NB4 (cell line): ENCODE results near the gene LRRC55.
A peak's percentile ranks its signal among the peaks of the same experiment; 100 is the strongest.

Experiments used
- DNase-seq: peaks from one replicate; pipeline ENCODE4 v3.0.0; 2010; ENCODE audit warnings: low read depth
- H3K4me3 ChIP-seq: one replicate; pipeline ENCODE4 v1.5.1; 2011; ENCODE audit warnings: mild to moderate bottlenecking, low read depth, low read length, moderate library complexity
- MYC ChIP-seq: IDR thresholded peaks from 2 replicates; pipeline ENCODE4 v1.6.1; 2011; ENCODE audit warnings: low read depth, low read length
- POLR2A ChIP-seq: IDR thresholded peaks from 2 replicates; pipeline ENCODE4 v1.6.1; 2011; ENCODE audit warnings: mild to moderate bottlenecking; ENCODE audit not compliant: insufficient read length; ENCODE audit errors: extremely low read depth
- TF ChIP-seq, protein P1 (sequence below): IDR thresholded peaks from one replicate; pipeline ENCODE4 v1.5.1; 2012; ENCODE audit warnings: low read depth, low read length
- TF ChIP-seq, protein P2 (sequence below): IDR thresholded peaks from 2 replicates; pipeline ENCODE4 v1.6.1; 2011; ENCODE audit warnings: low read depth, low read length

LRRC55 gene

DNA sequence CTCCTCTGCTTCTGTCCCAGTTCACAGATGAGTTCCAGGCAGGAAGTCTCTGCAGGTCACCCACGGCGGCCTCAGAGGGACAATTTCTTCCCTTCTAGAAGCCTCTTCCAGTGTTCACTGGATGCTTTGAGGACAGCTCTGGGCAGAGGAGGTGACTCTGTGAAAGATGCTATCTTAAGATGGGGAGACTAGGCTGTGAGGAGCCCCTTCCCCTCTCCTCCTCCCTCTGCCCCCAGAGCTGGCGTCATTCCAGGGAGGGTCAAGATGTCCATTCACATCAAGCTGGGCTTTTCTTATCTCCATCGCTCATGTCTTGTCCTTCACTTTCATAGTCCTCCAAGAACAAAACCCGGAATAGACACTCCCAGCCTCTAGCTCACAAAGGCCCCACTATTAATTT, 51.9 kb downstream of the LRRC55 start:
- DNase-seq, result no peak
- H3K4me3 ChIP-seq, result no peak overlapping the region
- TF ChIP-seq, protein P1, sequence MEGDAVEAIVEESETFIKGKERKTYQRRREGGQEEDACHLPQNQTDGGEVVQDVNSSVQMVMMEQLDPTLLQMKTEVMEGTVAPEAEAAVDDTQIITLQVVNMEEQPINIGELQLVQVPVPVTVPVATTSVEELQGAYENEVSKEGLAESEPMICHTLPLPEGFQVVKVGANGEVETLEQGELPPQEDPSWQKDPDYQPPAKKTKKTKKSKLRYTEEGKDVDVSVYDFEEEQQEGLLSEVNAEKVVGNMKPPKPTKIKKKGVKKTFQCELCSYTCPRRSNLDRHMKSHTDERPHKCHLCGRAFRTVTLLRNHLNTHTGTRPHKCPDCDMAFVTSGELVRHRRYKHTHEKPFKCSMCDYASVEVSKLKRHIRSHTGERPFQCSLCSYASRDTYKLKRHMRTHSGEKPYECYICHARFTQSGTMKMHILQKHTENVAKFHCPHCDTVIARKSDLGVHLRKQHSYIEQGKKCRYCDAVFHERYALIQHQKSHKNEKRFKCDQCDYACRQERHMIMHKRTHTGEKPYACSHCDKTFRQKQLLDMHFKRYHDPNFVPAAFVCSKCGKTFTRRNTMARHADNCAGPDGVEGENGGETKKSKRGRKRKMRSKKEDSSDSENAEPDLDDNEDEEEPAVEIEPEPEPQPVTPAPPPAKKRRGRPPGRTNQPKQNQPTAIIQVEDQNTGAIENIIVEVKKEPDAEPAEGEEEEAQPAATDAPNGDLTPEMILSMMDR, result no peak
- TF ChIP-seq POLR2A (no peak), MYC (no peak)
- TF ChIP-seq, protein P2, sequence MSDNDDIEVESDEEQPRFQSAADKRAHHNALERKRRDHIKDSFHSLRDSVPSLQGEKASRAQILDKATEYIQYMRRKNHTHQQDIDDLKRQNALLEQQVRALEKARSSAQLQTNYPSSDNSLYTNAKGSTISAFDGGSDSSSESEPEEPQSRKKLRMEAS, result no peak

DNA sequence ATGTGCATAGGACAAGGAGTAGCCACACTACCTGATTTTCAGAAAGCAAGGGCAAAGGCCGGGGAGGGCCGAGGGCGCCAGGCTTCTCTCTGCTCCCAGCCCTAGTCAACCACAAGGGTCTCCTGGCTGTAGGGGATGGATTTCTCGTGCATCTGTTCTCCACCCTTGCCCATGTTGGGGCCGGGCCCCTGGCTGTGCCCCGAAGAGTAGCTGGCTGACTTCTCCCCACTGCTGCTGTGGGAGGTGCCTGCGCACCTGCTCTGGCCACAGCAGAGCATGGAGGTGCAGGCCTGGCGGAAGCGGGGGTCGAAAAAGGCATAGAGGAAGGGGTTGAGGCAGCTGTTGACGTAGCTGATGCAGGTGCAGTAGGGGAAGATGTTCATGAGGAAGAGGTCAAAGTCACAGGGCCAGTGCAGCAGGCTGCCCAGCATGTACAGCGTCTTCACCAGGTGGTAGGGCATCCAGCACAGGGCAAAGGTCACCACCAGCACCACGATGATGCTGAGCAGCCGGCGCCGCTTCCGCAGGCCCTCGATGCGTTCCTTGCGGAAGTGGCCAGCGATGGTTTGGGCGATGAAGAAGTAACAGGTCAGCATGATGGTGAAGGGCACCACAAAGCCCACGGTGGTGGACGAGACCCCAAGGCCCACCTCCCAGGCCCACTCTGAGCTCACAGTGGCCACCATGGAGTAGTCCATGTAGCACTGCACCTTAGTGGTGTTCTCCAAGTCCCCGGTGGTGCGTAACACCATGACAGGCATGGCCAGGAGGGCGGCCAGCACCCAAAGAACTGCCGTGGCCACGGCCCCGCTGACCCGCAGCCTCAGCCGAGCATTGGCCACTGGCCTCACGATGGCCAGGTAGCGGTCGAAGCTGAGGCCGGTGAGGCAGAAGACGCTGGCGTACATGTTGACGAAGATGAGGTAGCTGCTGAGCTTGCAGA, 54.3 kb downstream of the LRRC55 start:
- DNase-seq, result no peak
- H3K4me3 ChIP-seq, result no peak overlapping the region
- TF ChIP-seq, protein P2, result no peak
- no peak for TF ChIP-seq MYC
- TF ChIP-seq, protein P1, result no peak

DNA sequence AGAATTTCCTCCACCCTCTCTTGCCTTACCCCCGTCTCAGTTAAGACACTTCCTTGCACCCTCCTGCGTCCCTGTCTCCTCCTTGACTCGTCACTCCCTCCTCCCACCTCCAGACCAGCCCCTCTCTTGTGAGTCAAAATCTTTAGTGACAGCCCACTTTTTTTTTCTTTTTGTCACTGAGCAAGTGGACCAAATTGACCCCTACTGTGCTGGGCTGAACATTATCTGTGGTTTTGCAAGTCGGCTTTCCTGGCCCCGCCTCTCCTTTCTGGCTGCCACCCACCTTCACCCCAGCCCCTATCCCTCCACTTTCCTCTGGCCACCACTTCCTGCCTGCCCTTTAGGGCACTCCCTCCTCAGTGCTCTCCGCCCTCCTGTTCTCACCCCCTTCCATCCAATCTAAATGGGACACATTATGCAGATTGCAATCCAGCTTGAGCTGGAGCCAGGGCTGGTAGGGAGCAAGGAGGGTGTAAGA, 55.5 kb downstream of the LRRC55 start, which contains the start of gene APLNR:
Gene APLNR, minus strand, starts transcription at position 47 of the 478 bp plus-strand sequence. CDS start 246 bp downstream, outside the sequence.
- TF ChIP-seq, protein P2, result no peak
- TF ChIP-seq MYC (no peak), POLR2A (no peak)
- TF ChIP-seq, protein P1, result no peak
- H3K4me3 ChIP-seq, result no peak within 1 kb of the TSS
- DNase-seq, result peak; percentile 74

DNA sequence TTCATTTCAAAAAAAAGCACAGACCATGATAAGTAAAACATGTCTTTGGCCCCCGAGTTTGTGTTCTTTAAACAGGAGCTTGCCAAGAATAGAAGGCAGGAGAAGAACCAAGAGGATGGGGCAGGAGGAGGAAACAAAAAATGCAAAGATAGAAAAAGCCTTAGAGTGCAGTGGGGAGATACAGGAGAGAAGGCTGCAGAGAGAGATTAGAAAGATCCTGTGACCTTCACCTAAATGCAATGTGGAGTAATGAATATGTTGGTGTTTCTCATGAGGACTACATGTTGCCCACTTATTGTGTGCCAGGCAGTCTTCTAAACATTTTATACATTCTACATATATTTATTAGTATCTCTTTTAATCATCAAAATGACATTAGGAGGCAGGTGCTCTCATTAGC, 57.6 kb downstream of the LRRC55 start:
- TF ChIP-seq, protein P2, result no peak
- H3K4me3 ChIP-seq, result no peak overlapping the region
- no peak for DNase-seq

DNA sequence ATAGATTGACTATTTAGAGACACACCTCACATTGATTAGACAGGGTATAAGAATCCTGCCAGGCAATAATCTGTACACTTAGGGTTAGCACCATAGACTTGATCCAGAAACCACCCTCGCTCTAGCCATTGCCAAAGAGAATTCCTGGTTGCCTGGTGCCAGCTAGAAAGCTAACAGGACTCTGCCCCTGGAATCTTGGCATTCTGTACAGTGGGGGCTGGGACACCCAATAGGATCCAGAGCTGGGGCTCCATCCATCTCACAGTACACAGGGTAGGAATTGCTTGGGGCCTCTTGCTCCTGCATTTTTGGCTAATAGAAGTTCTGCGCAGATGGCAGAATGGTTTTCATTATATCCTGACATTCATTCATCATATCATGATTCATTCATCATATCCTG, 58.3 kb downstream of the LRRC55 start:
- TF ChIP-seq, protein P1, result no peak
- TF ChIP-seq, protein P2, result no peak
- TF ChIP-seq MYC (no peak), POLR2A (no peak)
- DNase-seq, result no peak
- H3K4me3 ChIP-seq, result no peak overlapping the region

DNA sequence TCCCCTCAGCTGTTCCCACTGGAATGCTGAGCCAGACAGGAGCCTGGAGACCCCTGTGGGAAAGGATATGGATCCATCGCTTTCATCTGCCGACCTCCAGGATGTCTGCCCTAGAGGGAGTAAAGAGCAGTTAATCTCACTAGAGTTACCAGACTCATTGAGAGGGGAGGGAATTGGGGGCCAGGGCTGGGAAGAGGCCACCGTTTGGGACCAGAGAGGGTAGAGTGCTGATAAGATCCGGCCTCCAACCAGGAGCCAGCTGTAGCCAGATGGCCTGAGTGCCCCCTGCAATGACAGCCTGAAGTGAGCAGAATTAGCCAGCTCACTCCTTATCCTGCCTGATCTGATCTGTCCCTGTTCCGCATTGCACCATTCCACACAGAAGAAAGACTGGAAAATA, 59.0 kb downstream of the LRRC55 start:
- no peak for DNase-seq
- TF ChIP-seq, protein P2, result no peak
- TF ChIP-seq, protein P1, result no peak
- no peak for TF ChIP-seq POLR2A
- TF ChIP-seq MYC, result no peak
- H3K4me3 ChIP-seq, result no peak overlapping the region
